Astrocyte (in vitro differentiated cells and primary cell): ENCODE measurements around the gene TXNDC9.

Experiments used
- CTCF ChIP-seq: IDR thresholded peaks from 2 replicates; pipeline ENCODE4 v1.5.1; 2011; ENCODE audit warnings: low read depth, mild to moderate bottlenecking, inconsistent platforms, low read length, moderate library complexity; ENCODE audit not compliant: insufficient read depth
- EZH2 ChIP-seq: IDR thresholded peaks from 2 replicates; pipeline ENCODE4 v1.6.1; 2012; ENCODE audit warnings: mild to moderate bottlenecking, low read length, inconsistent platforms; ENCODE audit not compliant: insufficient read depth

GRCh38 chr2:99374747-99375146, 38.6 kb upstream of the TXNDC9 start:
- no peak for TF ChIP-seq CTCF
- no peak for TF ChIP-seq EZH2
